K562 treated with DMSO at 1 percent for 12 hours (cell line): Measurements from ENCODE around the gene PTTG1IP. TPM values are rescaled to one million over a fixed set of nuclear protein-coding genes. Genes with fewer than 3 reads are reported as not detected.

ENCODE experiments used
- total RNA-seq: library from RNA; unstranded; fragments of 300-600 nt; gene quantifications from 2 replicates; pipeline ENCODE4 v1.2.3, GENCODE V29; 2022; ENCODE audit not compliant: insufficient read depth

The PTTG1IP gene, protein sequence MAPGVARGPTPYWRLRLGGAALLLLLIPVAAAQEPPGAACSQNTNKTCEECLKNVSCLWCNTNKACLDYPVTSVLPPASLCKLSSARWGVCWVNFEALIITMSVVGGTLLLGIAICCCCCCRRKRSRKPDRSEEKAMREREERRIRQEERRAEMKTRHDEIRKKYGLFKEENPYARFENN
- 124 and 191 TPM in 2 replicates for total RNA-seq

DNA sequence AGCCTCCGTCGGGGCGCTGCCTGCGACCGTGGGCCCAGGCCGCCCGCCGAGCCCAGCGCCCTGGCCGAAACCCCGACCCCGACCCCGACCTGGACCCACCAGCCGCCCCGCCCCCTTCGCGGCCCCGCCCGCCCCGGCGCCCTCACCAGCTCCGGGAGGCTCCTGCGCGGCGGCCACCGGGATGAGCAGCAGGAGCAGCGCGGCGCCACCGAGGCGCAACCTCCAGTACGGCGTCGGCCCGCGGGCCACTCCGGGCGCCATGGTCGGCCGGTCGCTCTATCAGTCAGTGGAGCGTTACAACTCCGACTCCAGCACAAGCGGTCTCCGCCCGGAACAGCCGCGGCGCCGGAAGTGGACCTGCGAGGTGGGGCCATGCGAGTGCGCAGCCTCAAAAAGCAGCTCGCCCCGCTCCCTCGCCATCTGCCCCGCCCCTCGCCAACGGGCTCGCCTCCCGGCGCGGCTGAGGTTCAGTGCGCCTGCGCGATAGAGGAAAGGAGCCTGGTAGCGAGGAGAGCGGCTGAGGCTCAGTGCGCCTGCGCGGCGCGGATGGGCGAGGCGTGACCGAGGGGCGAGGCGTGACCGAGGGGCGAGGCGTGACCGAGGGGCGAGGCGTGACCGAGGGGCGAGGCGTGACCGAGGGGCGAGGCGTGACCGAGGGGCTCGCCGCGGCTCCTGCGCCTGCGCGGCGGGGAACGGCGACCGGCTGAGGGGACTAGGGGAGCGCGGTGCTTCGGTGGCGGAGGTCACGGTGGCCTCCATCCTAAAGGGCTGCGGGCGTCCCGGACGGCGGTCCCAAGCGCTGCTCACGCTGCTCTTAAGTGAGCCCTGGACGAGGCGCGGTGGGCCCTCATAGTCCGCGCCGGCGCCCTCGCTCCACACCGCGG lies at the start of gene PTTG1IP:
TSS of gene PTTG1IP (minus strand) at position 335 of the 884 bp plus-strand sequence. CDS start at position 261, 74 bp downstream.

GRCh38 chr21:44920694-44921604 lies 47.5 kb upstream of the PTTG1IP start, which contains the start of gene ITGB2:
TSS of gene ITGB2 (minus strand) at chr21:44920899. CDS start at chr21:44910782, 10,117 bp downstream.

DNA sequence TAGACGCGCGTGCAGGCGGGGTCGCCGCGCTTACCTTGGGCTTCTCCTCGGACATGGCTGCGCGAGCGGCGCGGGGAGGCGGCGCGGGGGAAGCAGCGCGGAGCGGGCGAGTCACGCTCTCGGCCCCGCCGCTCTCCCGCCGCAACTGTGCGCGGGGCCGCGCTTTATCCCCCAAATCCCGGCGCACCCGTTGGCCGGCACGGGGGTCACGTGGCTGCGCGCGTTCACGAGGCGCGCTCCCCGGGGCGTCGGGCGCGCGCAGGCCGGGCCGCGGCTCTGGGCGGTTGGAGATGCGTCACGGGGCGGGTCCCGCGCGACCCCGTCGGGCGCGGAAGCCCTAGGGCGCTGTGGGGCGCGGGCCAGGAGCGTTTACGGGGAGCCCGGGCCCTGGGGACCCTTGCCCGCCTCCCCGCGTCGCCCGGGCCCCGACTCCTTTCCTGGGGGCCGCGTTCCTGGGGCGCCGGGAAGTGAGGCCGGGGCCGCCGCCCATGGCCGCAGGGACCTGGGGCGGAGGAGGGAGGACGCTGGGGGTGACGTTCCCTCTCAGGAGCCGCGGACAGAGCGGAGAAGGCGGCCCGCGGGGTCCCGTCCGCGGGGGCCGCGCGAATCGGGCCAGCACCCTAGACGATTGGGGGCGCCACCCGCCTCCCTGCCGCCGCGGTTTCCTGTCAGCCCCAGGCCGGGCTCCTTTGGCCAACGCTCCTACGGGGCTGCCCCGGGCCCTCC lies 55.4 kb downstream of the PTTG1IP start, which contains the start of gene SUMO3:
TSS of gene SUMO3 (minus strand) at position 149 of the 726 bp plus-strand sequence. CDS start at position 55, 94 bp downstream.

GRCh38 chr21:44801468-44802395 lies 71.8 kb downstream of the PTTG1IP start, which contains the start of gene UBE2G2:
TSS of gene UBE2G2 (minus strand) at chr21:44801820. CDS start at chr21:44801748, 72 bp downstream.

Other genes starting within 250 kb of the PTTG1IP start
- not detected in 2 replicates for gene KRTAP10-9, start 246.6 kb downstream of the PTTG1IP start, total RNA-seq
- gene KRTAP10-10, start 236.3 kb downstream of the PTTG1IP start, total RNA-seq: not detected in 2 replicates
- not detected in 2 replicates for gene KRTAP10-11, start 227.3 kb downstream of the PTTG1IP start, total RNA-seq
- not detected in 2 replicates for gene KRTAP12-4, start 219.0 kb downstream of the PTTG1IP start, total RNA-seq
- not detected in 2 replicates for gene KRTAP12-3, start 215.8 kb downstream of the PTTG1IP start, total RNA-seq
- gene KRTAP12-2, start 206.8 kb downstream of the PTTG1IP start, total RNA-seq: not detected in 2 replicates
- not detected in 2 replicates for gene KRTAP12-1, start 191.5 kb downstream of the PTTG1IP start, total RNA-seq
- gene KRTAP10-12, start 176.5 kb downstream of the PTTG1IP start, total RNA-seq: not detected in 2 replicates
- not detected in 2 replicates for gene TSPEAR, start 162.1 kb downstream of the PTTG1IP start, total RNA-seq
- gene UBE2G2, start 71.9 kb downstream of the PTTG1IP start, total RNA-seq: 28.6 and 106 TPM in 2 replicates
- gene SUMO3, start 55.6 kb downstream of the PTTG1IP start, total RNA-seq: 71.5 and 102 TPM in 2 replicates
- 0.78 and 2.0 TPM in 2 replicates for gene ITGB2, start 47.2 kb upstream of the PTTG1IP start, total RNA-seq
- gene SLX9, start 66.3 kb upstream of the PTTG1IP start, total RNA-seq: 35.3 and 39.1 TPM in 2 replicates
- 4.4 and 12.6 TPM in 2 replicates for gene ADARB1, start 200.9 kb upstream of the PTTG1IP start, total RNA-seq